Measurements from ENCODE around the gene SDK2.

The SDK2 gene

DNA sequence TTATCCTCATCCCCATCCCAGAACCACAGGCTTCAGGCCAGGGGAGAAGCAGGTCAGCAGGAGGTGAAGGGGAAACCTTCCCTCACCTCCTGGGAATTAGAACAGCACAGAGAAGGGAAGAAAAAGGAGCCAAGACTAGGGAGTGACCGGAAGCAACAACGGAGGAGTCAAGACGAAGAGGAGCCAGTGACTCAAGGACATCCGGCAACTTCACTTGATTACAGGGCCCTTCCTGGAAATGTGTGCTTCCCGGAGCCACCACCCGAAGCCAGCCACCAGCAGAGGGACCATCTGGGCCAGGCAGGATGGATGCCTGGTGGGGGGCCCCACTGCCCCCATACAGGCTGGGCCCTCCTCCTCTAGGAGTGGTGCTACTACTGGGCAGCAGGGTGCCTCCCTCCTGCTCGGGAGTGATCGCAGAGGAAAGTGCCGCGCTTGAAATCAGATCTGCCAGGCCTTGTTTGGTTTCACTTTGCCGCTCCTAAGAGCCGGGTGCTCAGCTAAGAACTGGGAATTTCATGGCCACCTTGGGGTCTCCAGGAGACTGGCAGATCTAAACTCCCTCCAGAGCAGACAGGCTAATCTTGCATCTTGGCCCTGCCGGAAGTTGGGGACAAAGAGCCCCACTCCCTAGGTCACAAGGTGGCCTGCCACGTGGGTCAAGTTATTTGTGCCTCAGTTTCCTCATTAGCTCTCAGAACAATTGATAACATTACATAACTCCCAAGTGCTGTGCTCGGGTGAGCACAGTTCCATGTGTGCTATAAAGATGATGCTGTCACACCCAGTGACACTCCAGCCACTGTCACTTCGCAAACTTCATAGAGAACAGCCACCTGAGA is 339.1 kb downstream of the SDK2 start:
- DNase-seq (ENCODE audit: low read depth in 2 of 2) = no peak

DNA sequence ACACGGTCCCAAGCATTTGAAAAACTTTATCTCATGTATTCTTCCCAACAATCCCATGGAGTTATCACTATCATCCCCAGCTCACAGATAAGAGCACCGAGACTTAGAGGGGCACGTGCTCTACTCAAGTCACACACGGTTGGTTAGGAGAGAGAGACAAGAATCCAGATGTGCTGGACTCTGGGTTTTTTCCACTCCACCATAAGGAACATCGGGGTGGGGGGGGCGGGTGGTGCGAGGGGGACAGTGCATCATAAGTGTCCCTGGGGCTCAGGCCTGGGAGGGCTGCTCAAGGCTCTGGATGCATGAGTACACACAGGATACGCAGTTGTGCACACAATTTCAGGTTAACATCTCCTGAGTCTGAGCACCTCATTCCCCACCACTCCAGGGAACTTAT is 339.8 kb downstream of the SDK2 start:
- DNase-seq (ENCODE audit: low read depth in 2 of 2) = no peak

DNA sequence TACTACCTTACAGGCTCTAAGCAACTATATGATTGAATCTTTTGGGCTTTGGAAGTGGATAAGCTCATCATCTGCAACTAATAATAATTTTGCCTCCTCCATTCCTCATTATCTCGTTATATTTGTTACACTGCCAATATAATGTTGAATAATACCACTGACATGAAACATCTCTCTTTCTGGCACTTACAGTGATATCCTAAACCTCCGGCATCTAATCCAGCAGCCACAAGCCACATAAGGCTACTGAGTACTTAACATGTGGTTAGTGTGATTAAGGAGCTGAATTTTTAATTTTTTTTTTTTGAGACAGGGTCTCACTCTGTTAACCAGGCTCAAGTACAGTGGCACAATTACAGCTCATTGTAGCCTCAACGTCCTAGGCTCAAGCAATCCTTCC is 342.1 kb downstream of the SDK2 start:
- no peak for DNase-seq (ENCODE audit: low read depth in 2 of 2)

DNA sequence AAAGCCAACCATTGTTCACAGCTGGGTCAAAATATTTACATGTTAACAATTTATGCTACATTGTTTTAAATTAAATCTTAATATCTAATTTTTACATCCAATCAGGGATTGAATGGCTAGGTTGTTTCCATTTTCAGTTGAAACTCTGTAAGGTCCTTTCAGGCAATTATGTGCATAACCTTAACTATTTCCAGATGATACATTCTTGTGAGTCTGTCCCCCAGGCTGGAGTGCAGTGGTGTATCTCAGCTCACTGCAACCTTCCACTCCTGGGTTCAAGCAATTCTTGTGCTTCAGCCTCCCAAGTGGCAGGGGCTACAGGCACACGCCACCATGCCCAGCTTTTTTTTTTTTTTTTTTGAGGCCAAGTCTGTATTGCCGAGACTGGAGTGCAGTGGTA is 342.9 kb downstream of the SDK2 start:
- DNase-seq (ENCODE audit: low read depth in 2 of 2) = no peak

DNA sequence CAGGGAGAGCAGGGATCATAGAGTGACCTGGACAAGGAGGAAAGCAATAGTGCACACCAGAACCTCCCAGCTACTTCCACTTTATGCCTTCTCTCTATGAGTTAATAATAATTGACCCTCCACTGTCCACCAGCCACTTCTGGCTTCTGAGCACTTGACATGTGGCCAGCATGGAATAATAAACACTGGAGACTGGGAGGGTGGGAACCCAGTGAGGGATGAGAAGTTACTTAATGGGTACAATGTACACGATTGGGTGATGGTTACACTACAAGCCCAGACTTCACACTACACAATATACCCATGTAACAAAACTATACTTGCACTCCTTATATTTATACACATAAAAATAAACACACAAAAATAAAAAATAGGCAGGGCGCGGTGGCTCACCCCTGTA is 343.9 kb downstream of the SDK2 start:
- DNase-seq (ENCODE audit: low read depth in 2 of 2) = no peak

DNA sequence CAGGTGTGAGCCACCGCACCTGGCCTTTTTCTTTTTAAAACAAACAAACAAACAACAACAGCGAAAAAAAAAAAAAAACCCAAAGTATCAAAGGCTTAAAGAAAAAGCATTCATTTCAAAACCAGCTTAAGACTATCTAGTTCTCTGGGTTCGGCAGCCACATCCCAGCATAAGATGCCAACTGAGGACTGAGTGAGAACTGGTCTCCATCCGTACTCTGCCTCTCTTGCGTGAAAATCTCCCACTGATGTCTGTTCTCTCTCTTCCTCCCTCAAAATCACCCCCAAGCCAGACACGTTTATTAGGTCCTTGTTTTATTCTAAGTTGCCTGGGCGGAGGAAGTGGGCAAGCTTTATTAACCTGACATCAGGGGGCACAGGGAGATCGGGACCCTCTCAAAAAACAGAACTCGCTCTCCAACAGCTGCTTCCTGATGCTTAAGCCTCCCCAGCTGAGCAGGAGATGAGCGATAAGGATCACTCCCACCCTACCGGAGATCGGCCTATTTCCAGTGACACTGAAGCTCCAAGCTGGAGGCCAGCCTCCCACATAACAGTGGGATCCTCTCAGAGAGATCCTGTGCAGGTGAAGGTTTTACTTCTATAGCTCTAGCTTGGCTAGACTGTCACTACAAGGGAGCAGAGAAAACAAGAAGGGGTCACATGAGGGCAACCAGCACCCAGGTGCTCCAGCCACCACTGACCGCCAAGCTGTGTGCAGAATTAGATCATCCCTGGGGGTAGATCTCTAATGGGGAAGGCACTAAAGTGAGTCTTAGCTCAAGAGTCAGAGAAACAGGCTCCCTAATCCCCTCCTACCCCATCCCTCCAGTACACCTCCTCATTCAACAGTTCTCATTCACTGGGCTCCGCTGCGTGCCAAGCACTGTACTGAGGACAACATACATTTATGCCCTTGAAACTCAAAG is 346.0 kb downstream of the SDK2 start:
- no peak for DNase-seq (ENCODE audit: low read depth in 2 of 2)

DNA sequence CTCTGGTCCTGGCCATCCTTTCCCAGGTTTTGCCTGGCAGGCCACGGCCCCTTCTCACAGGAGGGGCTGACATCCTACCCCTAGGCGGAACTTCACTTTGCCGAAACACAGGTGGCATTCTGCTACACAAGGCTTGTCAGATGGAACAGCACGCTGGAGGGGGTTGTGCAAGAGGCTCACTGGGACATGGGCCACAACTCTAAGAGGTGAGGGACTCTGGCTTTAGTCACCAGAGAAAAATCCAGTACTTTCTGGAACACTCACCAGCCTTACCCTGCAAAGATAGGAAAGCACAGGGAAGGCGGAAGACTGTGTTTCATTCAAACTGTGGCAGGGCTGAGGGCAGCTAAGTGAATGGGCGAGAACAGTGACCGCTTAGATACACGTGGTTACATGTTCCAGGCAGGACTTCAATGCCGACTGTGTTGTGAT is 350.7 kb downstream of the SDK2 start:
- no peak for DNase-seq (ENCODE audit: low read depth in 2 of 2)

DNA sequence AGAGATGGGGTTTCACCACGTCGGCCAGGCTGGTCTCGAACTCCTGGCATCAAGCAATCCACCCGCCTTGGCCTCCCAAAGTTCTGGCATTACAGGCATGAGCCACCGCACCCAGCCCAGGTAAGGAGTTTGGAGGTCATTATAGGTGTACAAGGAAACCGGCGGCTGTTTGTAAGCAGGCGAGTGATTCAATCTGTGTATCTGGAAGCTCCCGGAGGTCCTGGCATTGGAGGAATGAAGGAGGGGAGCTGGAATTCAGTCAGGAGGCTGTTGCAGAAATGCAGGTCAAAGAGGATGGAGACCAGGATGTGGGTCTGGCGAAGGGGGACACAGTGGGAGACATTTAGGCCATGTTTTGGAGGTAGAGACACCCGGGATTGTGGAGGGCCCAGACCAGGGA is 351.2 kb downstream of the SDK2 start:
- no peak for DNase-seq (ENCODE audit: low read depth in 2 of 2)

DNA sequence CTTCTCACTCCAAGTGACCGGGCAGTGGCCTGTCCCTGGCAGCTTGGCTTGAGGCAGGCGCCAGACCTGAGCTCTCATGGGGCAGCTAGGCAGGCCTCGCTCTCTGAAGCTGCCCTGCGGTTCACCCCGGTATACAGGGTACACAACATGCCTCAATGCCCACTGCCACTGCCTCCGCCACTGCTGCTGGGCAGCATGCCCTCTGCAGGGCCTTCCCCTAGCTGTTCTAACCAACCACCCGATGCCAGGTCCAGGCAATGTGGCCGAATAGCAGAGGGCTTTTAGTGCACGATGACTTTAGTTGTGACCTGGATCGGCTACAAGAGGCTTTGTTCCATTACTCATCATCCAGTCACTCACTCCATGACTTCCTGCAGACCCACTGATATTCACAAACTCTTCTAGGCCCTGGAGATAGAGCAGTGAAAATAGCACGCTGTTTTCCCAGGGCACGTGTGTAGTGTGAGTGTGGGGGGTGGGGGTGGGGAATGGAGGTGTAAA is 352.2 kb downstream of the SDK2 start:
- DNase-seq (ENCODE audit: low read depth in 2 of 2) = no peak

DNA sequence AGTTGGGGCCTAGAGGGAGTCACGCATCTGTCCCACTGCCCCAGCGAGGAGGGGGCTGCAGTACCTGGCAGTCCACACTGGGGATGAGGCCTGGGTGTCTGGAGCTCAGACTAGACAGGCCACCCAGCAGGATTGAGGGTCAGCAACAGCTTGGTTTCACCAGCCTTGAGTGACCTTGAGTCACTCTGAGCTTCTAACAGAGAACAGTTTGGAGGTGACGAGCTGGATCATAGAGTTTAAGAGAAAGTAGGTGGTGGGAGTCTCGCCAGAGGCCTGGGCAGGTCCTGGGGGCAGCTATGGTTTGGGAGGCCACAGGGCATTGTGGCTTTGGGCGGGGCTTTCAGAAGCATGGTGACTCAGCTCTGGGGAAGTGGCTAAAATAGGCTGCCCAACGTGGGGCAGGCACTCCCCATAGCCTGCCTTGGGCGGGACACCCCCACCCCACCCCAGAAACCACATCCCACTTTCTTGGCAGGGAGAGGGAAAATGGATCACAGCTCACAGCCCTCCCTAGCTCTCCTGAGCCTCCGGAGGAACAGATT is 352.9 kb downstream of the SDK2 start:
- DNase-seq (ENCODE audit: low read depth in 2 of 2) = no peak

DNA sequence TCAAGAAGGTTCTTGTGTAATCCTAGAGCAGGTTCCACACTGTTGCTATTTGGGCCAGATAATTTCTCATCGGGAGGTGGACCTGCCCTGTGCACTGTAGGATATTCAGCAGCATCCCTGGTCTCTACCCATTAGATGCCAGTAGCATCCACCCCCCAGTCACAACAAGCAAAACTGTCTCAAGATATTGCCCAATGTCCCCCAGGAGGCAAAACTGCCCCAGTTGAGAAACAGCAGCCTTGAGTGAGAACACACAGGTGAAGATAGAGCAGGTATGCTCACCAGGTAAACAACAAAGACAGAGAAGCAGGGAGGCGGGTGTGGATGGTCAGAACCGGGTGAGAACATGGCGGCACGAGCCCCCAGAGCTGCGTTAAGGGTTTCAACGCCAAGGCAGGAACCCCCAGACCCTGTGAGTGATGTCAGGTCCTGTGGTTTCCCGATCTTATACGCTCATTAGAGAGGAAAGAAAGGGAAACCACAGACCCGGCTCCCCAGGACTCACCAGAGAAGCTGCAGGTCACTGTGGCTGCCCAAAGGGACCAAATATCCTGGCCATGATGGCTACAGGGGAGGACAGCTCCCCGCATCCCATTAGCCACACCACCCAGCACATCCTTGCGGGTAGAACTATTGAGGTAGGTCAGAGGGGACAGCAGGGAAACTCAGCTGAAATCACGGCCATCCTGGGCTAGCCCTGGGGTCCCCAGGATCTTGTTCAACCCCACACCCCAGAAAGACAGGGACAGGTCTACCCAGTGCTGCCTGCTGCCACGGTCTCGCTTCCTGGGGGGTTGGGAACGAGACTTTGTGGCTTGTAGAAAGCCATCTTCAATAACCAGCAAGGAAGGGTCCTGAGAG is 353.6 kb downstream of the SDK2 start:
- DNase-seq (ENCODE audit: low read depth in 2 of 2) = no peak

DNA sequence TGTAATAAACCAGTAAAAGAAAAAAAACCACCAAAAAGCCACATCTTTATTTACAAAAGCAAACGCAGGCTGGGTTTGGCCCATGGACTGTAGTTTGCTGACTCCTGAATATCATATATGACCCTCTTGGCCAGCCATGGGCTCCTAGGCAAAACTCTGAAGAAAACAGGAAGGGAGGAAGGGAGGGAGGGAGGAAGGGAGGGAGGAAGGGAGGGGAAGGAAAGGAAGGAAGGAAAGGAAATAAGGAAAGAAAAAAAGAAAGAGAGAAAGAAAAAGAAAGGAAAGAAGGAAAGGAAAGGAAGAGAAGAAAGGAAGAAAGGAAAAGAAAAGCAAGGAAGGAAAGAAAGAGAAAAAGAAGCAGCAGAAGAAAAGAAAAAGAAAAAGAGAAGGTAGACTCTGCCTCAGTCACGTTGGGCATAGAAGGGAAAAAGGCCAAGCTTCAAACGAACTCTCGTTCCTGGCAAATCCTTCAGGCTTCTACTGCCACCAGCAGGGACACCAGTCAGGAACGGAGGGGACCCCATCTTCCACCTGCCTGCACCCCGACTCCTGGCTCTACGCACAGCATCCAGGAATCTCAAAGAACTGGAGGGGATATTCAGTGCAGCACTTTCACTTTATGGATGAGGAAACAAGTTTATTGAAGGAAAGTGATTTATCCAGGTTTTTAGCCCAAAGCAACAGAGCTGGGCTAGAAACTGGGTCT is 354.5 kb downstream of the SDK2 start:
- no peak for DNase-seq (ENCODE audit: low read depth in 2 of 2)

DNA sequence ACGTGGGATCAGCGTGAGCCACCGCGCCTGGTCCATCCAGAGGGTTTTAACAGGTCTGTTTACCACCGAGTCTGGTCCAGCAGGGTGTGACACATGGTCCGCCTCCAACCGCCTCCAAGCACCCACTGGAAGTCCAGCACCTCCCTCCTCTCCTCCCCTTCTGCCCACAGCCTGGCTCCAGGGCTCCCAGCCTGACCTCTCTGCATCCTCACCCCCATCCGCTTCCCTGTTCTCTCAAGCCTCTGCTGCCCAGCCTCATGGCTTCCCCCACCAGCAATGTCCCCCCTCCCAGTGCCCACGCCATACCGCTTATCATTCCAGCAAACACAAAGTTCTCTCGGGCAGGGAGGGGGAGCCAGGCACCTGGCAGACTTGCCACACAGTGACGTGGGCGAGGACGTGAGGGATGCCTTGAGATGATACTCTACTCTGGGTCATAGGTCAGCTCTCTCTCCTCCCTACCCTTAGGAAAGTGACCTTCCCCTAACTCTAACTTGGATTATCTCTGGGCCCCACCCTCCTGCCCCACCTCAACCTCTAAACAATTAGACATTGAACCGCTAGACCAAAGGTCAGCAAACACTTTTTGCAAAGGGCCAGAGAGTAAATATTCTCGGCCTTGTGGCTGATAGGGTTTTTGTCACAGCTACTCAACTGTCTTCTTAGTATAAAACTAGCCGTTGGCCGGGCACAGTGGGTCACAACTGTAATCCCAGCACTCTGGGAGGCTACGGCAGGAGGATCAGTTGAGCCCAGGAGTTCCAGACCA is 355.5 kb downstream of the SDK2 start:
- DNase-seq (ENCODE audit: low read depth in 2 of 2) = no peak

DNA sequence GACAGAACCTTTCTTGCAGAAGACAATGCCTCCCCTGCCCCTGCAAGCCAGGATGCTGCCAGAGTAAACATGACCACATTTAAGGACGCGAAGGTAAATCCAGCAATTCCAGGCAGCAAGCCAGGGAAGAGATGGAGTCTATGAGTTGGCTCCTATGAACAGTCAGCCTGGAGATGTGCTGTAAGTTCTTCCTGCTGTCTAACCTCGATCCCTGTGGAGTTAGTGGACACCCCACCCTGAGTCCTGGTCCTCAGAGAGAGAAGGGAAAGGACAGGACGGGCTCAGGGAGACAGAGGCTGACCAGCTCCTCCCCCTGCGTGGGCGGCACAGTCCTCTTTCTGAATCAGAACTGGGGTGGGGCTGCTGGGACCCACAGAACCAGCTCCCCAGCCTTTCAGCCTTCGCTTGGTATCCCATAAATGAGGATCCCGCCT is 357.4 kb downstream of the SDK2 start:
- DNase-seq (ENCODE audit: low read depth in 2 of 2) = no peak

DNA sequence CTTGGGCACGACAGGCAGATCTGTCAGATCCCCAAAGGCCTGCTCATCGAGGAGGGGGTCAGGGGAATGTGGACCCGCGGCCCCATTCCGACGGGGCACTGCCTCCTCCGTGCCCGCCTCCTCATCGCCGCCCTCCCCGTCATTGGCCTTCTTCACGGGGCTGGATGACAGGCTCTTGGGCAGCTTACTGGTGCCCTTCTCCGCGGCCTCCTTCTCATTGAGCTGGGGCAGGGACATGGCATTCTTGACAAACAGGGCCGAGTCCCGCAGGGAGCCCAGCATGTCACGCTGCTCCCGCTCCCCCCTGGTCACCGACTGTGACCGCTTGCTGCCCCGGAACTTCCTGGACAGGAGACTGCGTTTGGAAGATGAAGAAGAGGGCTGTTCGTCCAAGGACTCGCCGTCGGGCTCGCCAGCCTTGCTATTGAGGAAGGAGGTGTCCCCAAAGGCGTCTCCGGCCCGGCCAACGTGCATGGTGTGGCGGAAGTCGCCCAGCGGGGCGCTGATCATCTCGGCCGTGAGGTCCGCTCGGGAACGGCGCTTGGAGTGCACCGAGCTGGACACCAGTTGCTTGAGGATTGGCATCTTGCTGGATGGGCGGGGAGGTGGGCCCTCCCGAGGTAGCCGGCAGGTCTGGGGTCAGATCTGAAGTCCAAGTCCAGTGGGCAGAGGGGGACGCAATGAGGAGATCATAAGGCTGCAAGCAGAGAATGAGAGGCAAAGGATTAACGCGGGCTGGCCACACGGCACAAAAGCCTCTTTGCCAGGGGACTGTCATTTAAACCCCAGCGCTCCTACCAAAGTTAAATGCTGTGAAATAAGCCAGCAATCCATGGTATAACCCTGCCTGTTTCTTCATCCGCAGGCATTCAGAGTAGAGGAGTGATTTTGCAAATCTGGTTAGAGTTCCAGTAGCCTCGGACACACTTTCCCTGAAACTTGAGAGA is 358.1 kb downstream of the SDK2 start:
- DNase-seq (ENCODE audit: low read depth in 2 of 2) = no peak

DNA sequence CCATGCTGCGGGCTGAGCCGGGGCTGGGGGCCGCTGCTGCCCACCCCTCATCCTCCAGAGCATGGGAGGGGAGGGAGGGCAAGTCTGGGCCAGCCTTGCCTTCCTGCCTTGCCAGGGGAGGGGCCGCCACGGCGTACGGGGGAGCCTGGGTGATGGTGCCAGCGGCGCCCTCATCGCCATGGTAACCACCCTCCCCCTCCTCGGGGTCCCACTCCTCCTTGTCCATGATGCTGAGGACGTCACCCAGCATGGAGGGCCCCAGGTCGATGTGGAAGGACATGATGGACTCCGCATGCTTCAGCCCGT is 358.7 kb downstream of the SDK2 start:
- DNase-seq (ENCODE audit: low read depth in 2 of 2) = no peak

DNA sequence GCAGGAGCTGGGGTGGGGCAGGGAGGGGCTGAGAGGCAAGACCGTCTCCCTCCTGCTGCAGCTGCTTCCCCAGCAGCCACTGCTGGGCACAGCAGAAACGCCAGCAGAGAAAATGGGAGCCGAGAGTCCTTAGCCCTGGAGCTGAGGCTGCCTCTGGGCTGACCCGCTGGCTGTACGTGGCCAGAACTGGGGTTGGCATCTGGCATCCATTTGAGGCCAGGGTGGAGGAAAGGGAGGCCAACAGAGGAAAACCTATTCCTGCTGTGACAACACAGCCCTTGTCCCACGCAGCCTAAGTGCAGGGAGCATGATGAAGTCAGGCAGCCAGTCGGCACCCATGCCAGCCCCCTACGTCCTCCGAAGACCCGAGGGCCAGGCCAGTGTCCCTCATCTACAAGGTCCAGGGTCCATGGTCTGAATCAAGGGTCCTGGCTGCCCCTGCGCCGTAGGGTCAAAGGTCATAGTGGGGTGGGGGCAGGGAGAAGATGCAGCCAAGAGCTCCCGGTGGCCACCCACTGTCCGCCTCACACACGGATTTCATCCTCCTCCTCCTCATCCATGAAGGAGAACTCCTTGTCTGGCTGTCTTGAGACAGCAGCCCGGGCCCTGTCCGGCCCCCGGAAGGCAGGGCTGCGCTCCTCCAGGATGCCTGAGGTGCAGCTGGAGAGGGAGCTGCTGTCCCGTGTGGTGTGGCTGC is 359.2 kb downstream of the SDK2 start:
- DNase-seq (ENCODE audit: low read depth in 2 of 2) = no peak

Measured in stimulated activated CD4-positive, alpha-beta T cell treated with anti-CD3 and anti-CD28 coated beads, Interleukin-1b, Interleukin-23, amount 100 ng/mL, for 1 hour (primary cell).